KG1 (cell line): ENCODE measurements around the gene C9orf153.

Experiments
- DNase-seq: peaks from one replicate; lab custom pipeline; 2025; lab: John Stamatoyannopoulos, UW

Gene C9orf153

GRCh38 chr9:86187121-86187520, 72.3 kb downstream of the C9orf153 start:
- DNase-seq = no peak

DNA sequence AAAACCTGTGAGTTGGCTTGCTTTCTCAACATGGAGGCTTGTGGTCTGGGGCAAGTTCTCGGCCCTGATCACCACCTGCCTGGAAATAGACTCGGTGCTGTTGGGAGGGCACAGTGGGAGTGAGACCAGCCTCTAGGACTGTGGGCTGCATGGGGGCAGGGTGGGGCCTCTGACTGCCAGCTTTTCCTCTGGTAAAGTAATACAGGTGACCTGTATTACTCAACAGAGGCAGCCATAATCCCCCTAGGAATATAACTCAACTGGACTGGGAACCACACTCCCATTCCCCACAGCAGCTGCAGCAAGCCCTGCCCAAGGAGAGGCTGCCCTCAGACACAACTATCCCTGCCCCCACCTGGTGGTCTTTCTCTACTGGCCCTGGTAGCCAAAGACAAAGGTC, 72.8 kb downstream of the C9orf153 start:
- no peak for DNase-seq

- no peak for DNase-seq
These were observed 73.6 kb downstream of the C9orf153 start for GRCh38 chr9:86185872-86186271.

DNA sequence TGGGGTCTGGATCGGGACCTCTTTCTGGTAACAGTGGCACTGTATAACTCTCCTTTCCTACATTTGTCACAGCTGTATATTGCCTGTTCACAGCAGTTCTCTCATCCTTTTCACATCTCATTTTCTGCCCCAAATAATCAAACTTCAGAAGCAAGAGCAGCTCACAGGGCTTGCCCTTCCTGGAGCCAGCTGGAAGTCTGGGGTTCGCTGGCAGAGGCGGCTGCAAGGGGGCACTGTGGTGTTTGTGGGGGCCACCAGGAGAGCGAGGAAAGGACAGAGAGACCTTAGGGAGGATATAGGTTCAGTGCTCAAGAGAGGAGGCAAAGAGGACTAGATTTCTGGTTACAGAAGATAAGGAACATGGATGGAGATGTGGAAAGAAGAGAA, 75.3 kb downstream of the C9orf153 start:
- no peak for DNase-seq

GRCh38 chr9:86183229-86184137, 76.0 kb downstream of the C9orf153 start:
- no peak for DNase-seq

GRCh38 chr9:86181379-86182315, 77.8 kb downstream of the C9orf153 start:
- no peak for DNase-seq

- DNase-seq = no peak
These were observed 81.0 kb downstream of the C9orf153 start for GRCh38 chr9:86178503-86178902.

DNA sequence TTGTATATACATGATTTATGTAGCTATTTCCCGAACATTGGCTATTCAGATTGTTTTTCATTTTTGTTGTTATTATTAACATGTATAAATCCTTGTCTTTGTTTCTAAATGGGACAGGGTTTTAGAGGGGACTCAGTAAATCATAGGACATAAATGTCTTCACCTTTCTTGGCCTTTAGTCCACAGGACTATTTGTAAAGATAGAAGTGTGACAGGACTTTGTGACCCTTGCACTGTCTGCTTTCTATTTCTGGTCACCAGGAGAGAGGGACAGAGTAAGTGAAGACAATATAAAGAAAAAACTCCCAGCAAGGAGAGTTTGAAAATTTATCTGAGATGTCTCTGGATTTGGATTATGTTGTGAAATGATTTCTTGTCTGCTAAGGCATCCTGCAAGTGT, 81.5 kb downstream of the C9orf153 start:
- DNase-seq = no peak

DNA sequence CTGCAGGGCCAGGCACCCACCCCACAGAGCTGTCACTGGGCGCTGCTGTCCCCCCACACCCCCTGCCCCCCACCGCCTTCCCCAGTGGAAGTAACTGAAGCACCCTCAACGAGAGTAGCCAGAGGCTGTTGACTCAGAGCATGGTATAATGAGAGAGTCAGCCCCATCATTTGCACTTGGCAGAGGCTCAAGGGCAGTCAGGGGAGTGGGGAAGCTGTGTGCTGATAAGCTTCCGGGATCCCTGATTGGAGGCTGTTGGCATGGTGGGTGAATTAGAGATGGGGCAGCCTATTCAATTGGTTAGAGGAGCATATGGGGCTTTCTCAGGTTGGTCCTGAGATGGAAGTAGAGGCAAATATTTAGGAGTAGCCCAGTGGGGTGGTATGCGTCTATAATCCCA, 83.0 kb downstream of the C9orf153 start:
- no peak for DNase-seq

DNA sequence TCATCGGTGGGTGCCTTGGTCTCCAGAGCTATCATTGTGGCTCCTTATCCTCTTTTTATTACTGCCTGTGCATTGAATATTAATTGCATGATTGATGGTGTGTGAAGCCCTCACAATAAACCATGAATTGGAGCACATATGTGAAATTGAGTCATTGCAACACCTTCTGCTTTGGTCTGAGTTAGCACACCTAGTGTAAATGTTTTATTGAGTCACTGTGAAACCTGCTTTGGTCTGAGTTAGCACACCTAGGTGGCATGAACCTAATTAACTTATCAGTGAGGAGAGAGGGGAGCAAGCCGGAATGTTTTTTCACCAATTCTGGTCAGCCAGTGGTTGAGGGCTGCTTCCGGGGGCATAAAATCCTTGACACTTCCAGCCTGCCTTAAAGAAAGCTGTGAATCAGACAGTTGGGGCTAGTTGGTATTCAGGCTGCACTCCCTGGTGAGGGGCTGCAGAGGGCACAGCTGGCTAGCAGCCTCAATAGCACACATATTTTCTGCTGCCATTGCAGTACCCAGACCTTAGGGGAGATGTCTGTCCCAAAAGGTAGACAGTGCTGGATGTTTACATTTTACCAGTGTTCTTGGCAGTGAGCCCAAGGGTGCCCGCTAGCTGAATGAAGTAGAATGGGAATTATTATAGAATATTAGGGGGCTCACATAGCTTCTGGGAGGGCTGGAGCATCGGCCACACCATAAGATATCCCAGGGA, 83.6 kb downstream of the C9orf153 start:
- DNase-seq = no peak

- DNase-seq = no peak
These were observed 84.2 kb downstream of the C9orf153 start for GRCh38 chr9:86175223-86175622.
